IgD-negative memory B cell (primary cell): Measurements from ENCODE around the gene TNMD. TPM values are rescaled to one million over a fixed set of nuclear protein-coding genes. Genes with fewer than 3 reads are reported as not detected.
"Not testable (repeated sequence)": the region's sequence is repeated elsewhere in the genome, so short reads cannot be mapped to it uniquely, and the experiment has no call there.

Source experiments
- H3K27ac Mint-ChIP-seq, 3 donors: one replicate each; pipeline ENCODE4 v1.8.0; 2020 to 2022; ENCODE audit warnings: mild to moderate bottlenecking in 3 of 3, mixed read lengths in 3 of 3, moderate library complexity in 1 of 3
- H3K27me3 Mint-ChIP-seq: one replicate; pipeline ENCODE4 v1.8.0; 2021; ENCODE audit warnings: mixed read lengths
- H3K36me3 Mint-ChIP-seq: one replicate; pipeline ENCODE4 v1.8.0; 2020; ENCODE audit warnings: mild to moderate bottlenecking, mixed read lengths
- H3K4me1 Mint-ChIP-seq, 3 donors: one replicate each; pipeline ENCODE4 v1.8.0; 2020 to 2022; ENCODE audit warnings: mixed read lengths in 3 of 3, mild to moderate bottlenecking in 1 of 3
- H3K4me3 Mint-ChIP-seq, 4 donors: one replicate each; pipeline ENCODE4 v1.8.0; 2020 to 2022; ENCODE audit warnings: mild to moderate bottlenecking in 4 of 4, mixed read lengths in 4 of 4, moderate library complexity in 3 of 4
- H3K9me3 Mint-ChIP-seq, 3 donors: one replicate each; pipeline ENCODE4 v1.8.0; 2020 to 2021; ENCODE audit warnings: mixed read lengths in 3 of 3, mild to moderate bottlenecking in 1 of 3
- polyA plus RNA-seq: library from polyadenylated mRNA; unstranded; fragments of 300-500 nt; fragmentation: Illumina TruSeq; gene quantifications from one replicate; pipeline ENCODE4 v1.2.3, GENCODE V29; 2021

The TNMD gene
- not detected for polyA plus RNA-seq

GRCh38 chrX:100584611-100585010, at the start of gene TNMD:
TSS of gene TNMD (plus strand) at chrX:100584936. CDS start at chrX:100585019, 83 bp downstream.
- Mint-ChIP-seq H3K4me1 (no peaks in the 10 kb centered on the region), H3K36me3 (no peaks in the 10 kb centered on the region), H3K9me3 (peaks cover 0 to 2% (median 0%) of the 10 kb centered on the region in 3 donors), H3K4me3 (no peak within 1 kb of the TSS), H3K27me3 (peaks cover 26% of the 10 kb centered on the region), H3K27ac (no peak within 1 kb of the TSS)

- H3K27me3 Mint-ChIP-seq, H3K4me1 Mint-ChIP-seq, H3K9me3 Mint-ChIP-seq: not testable (repeated sequence)
Measured at GRCh38 chrX:100565534-100565933, 19.2 kb upstream of the TNMD start.

GRCh38 chrX:100586747-100587146, 2.0 kb downstream of the TNMD start:
- H3K9me3 Mint-ChIP-seq = peaks cover 0 to 2% (median 0%) of the 10 kb centered on the region in 3 donors
- no peaks in the 10 kb centered on the region for H3K36me3 Mint-ChIP-seq

More at GRCh38 chrX:100565534-100565933, 19.2 kb upstream of the TNMD start:
- not testable (repeated sequence) for H3K4me3 Mint-ChIP-seq, H3K36me3 Mint-ChIP-seq, H3K27ac Mint-ChIP-seq

GRCh38 chrX:100587861-100588260, 3.1 kb downstream of the TNMD start:
- H3K27ac Mint-ChIP-seq = no peak overlapping the region
- H3K27me3 Mint-ChIP-seq = peaks cover 23% of the 10 kb centered on the region
- H3K4me3 Mint-ChIP-seq = no peak overlapping the region
- H3K4me1 Mint-ChIP-seq = peaks cover 0 to 4% (median 0%) of the 10 kb centered on the region in 3 donors
- H3K36me3 Mint-ChIP-seq = no peaks in the 10 kb centered on the region
- H3K9me3 Mint-ChIP-seq = peaks cover 0 to 2% (median 0%) of the 10 kb centered on the region in 3 donors

More at GRCh38 chrX:100586747-100587146, 2.0 kb downstream of the TNMD start:
- Mint-ChIP-seq H3K27ac (no peak overlapping the region), H3K4me3 (no peak overlapping the region), H3K27me3 (peaks cover 27% of the 10 kb centered on the region), H3K4me1 (peaks cover 0 to 4% (median 0%) of the 10 kb centered on the region in 3 donors)

- Mint-ChIP-seq H3K4me1 (peaks cover 0 to 4% (median 0%) of the 10 kb centered on the region in 3 donors), H3K9me3 (peaks cover 0 to 2% (median 0%) of the 10 kb centered on the region in 3 donors), H3K36me3 (no peaks in the 10 kb centered on the region), H3K27ac (peak overlapping the region in 1 of 3 donors; percentile 41), H3K4me3 (no peak overlapping the region), H3K27me3 (peaks cover 14% of the 10 kb centered on the region)
Measured at GRCh38 chrX:100591256-100592051, 6.7 kb downstream of the TNMD start.

- Mint-ChIP-seq H3K36me3 (no peaks in the 10 kb centered on the region), H3K9me3 (peaks cover 0 to under 1% (median 0%) of the 10 kb centered on the region in 3 donors), H3K4me3 (no peak overlapping the region)
Measured at GRCh38 chrX:100593126-100593525, 8.4 kb downstream of the TNMD start.

GRCh38 chrX:100593581-100593980, 8.8 kb downstream of the TNMD start:
- H3K4me3 Mint-ChIP-seq = no peak overlapping the region
- peaks cover 0 to 4% (median 0%) of the 10 kb centered on the region in 3 donors for H3K4me1 Mint-ChIP-seq
- H3K27ac Mint-ChIP-seq = no peak overlapping the region
- no peaks in the 10 kb centered on the region for H3K36me3 Mint-ChIP-seq
- no peaks in the 10 kb centered on the region for H3K9me3 Mint-ChIP-seq
- H3K27me3 Mint-ChIP-seq = peaks cover 10% of the 10 kb centered on the region

More at GRCh38 chrX:100593126-100593525, 8.4 kb downstream of the TNMD start:
- Mint-ChIP-seq H3K27me3 (peaks cover 11% of the 10 kb centered on the region), H3K27ac (no peak overlapping the region), H3K4me1 (peaks cover 0 to 4% (median 0%) of the 10 kb centered on the region in 3 donors)

- Mint-ChIP-seq H3K27ac (no peak overlapping the region), H3K4me1 (peaks cover 0 to 7% (median 3%) of the 10 kb centered on the region in 3 donors), H3K27me3 (peaks cover 5% of the 10 kb centered on the region), H3K36me3 (no peaks in the 10 kb centered on the region), H3K4me3 (no peak overlapping the region), H3K9me3 (no peaks in the 10 kb centered on the region)
Measured at GRCh38 chrX:100596601-100597000, 11.9 kb downstream of the TNMD start.

GRCh38 chrX:100599456-100599855, 14.7 kb downstream of the TNMD start:
- H3K9me3 Mint-ChIP-seq = peaks cover 0 to 2% (median 0%) of the 10 kb centered on the region in 3 donors
- H3K27me3 Mint-ChIP-seq = peaks cover 10% of the 10 kb centered on the region
- H3K4me1 Mint-ChIP-seq = peaks cover 0 to 7% (median 3%) of the 10 kb centered on the region in 3 donors
- no peak overlapping the region for H3K4me3 Mint-ChIP-seq
- no peaks in the 10 kb centered on the region for H3K36me3 Mint-ChIP-seq
- no peak overlapping the region for H3K27ac Mint-ChIP-seq

GRCh38 chrX:100600340-100600739, 15.6 kb downstream of the TNMD start:
- peaks cover 0 to 2% (median 0%) of the 10 kb centered on the region in 3 donors for H3K9me3 Mint-ChIP-seq
- no peak overlapping the region for H3K27ac Mint-ChIP-seq
- no peaks in the 10 kb centered on the region for H3K36me3 Mint-ChIP-seq
- H3K4me3 Mint-ChIP-seq = no peak overlapping the region
- peaks cover 8% of the 10 kb centered on the region for H3K27me3 Mint-ChIP-seq
- peaks cover 0 to 7% (median 3%) of the 10 kb centered on the region in 3 donors for H3K4me1 Mint-ChIP-seq

GRCh38 chrX:100600758-100601157, 16.0 kb downstream of the TNMD start:
- H3K27me3 Mint-ChIP-seq = peaks cover 5% of the 10 kb centered on the region
- no peaks in the 10 kb centered on the region for H3K36me3 Mint-ChIP-seq
- no peak overlapping the region for H3K27ac Mint-ChIP-seq
- peaks cover 0 to 2% (median 0%) of the 10 kb centered on the region in 3 donors for H3K9me3 Mint-ChIP-seq
- H3K4me3 Mint-ChIP-seq = no peak overlapping the region
- peaks cover 0 to 7% (median 3%) of the 10 kb centered on the region in 3 donors for H3K4me1 Mint-ChIP-seq

GRCh38 chrX:100606753-100607152, 22.0 kb downstream of the TNMD start:
- peaks cover 15% of the 10 kb centered on the region for H3K27me3 Mint-ChIP-seq
- H3K4me3 Mint-ChIP-seq = peak overlapping the region in 1 of 4 donors; percentile 43
- peaks cover 6 to 12% (median 7%) of the 10 kb centered on the region in 3 donors for H3K4me1 Mint-ChIP-seq
- H3K27ac Mint-ChIP-seq = no peak overlapping the region
- no peaks in the 10 kb centered on the region for H3K36me3 Mint-ChIP-seq
- peaks cover 0 to 2% (median 0%) of the 10 kb centered on the region in 3 donors for H3K9me3 Mint-ChIP-seq

- no peak overlapping the region for H3K4me3 Mint-ChIP-seq
- peaks cover 22% of the 10 kb centered on the region for H3K27me3 Mint-ChIP-seq
- no peaks in the 10 kb centered on the region for H3K9me3 Mint-ChIP-seq
- peaks cover 6 to 12% (median 7%) of the 10 kb centered on the region in 3 donors for H3K4me1 Mint-ChIP-seq
- no peaks in the 10 kb centered on the region for H3K36me3 Mint-ChIP-seq
- H3K27ac Mint-ChIP-seq = no peak overlapping the region
Measured at GRCh38 chrX:100609591-100609990, 24.9 kb downstream of the TNMD start.

- no peaks in the 10 kb centered on the region for H3K36me3 Mint-ChIP-seq
- H3K9me3 Mint-ChIP-seq = no peaks in the 10 kb centered on the region
- no peak overlapping the region for H3K4me3 Mint-ChIP-seq
- H3K27ac Mint-ChIP-seq = no peak overlapping the region
- H3K27me3 Mint-ChIP-seq = peaks cover 24% of the 10 kb centered on the region
- peaks cover under 1 to 2% (median under 1%) of the 10 kb centered on the region in 3 donors for H3K4me1 Mint-ChIP-seq
Measured at GRCh38 chrX:100611951-100612350, 27.2 kb downstream of the TNMD start.

GRCh38 chrX:100615005-100615404, 30.3 kb downstream of the TNMD start:
- H3K4me1 Mint-ChIP-seq = no peaks in the 10 kb centered on the region
- peaks cover 30% of the 10 kb centered on the region for H3K27me3 Mint-ChIP-seq
- H3K27ac Mint-ChIP-seq = no peak overlapping the region
- no peaks in the 10 kb centered on the region for H3K9me3 Mint-ChIP-seq
- H3K36me3 Mint-ChIP-seq = no peaks in the 10 kb centered on the region
- H3K4me3 Mint-ChIP-seq = no peak overlapping the region
